DND-41 (cell line): ENCODE measurements around the gene USH1C.

Source experiments
- CTCF ChIP-seq: IDR thresholded peaks from 2 replicates; pipeline ENCODE4 v1.5.1; 2012; ENCODE audit warnings: borderline replicate concordance, low read length, moderate library complexity, mild to moderate bottlenecking; ENCODE audit not compliant: poor library complexity, severe bottlenecking; ENCODE audit errors: extremely low read depth
- EZH2 ChIP-seq: IDR thresholded peaks from 3 replicates; pipeline ENCODE4 v1.6.1; 2012; ENCODE audit warnings: borderline replicate concordance, low read depth, mild to moderate bottlenecking, moderate library complexity, low read length, inconsistent platforms; ENCODE audit not compliant: severe bottlenecking

- TF ChIP-seq CTCF (no peak), EZH2 (no peak)
Measured at GRCh38 chr11:17552041-17552355, 7.8 kb upstream of the USH1C start.
